Measurements from ENCODE around the gene PCIF1.
"Not testable (repeated sequence)": the region's sequence is repeated elsewhere in the genome, so short reads cannot be mapped to it uniquely, and the experiment has no call there.

The PCIF1 gene

DNA sequence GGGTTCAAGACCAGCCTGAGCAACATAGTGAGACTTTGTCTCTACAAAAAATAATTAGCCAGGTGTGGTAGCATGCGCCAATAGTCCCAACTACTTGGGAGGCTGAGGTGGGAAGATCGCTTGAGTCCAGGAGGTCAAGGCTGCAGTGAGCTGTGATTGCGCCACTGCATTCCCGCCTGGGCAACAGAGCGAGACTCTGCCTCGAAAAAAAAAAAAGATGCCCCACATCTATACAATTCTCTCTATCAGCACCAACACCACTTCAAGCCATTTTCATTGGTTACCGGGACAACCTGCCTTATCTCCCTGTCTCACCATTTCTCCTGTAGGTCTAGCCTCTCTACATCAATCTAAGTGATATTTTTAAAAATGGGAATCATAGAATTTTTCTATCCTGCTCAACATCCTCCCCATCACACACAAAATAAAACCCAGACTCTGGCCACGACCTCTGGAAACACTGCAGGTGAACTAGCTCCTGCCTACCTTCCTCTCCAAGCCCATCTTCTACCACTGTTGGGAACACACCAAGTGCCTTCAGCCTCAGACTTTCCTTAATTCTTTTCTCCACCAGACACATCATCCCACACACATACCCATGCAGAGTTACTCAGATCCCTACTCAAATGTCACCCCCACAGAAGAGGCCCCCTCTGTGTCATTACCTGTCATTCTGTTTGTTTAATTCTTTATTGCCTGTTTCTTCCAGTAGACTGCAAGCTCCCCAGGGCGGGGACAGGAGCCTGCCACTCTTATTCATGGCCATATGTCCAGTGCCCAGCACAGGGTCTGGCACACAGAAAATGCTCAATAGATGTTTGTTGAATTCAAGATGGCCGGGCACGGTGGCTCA is 12.9 kb upstream of the PCIF1 start:
- in situ Hi-C loops (cut with HindIII; ENCODE audit: low sequenced_read_pairs): no loop called here

- in situ Hi-C loops (cut with HindIII; ENCODE audit: low sequenced_read_pairs): no loop called here
Measured at GRCh38 chr20:45924391-45925261, 9.9 kb upstream of the PCIF1 start.

- in situ Hi-C loops (cut with HindIII; ENCODE audit: low sequenced_read_pairs): no loop called here
Measured at GRCh38 chr20:45925821-45926506, 8.5 kb upstream of the PCIF1 start.

DNA sequence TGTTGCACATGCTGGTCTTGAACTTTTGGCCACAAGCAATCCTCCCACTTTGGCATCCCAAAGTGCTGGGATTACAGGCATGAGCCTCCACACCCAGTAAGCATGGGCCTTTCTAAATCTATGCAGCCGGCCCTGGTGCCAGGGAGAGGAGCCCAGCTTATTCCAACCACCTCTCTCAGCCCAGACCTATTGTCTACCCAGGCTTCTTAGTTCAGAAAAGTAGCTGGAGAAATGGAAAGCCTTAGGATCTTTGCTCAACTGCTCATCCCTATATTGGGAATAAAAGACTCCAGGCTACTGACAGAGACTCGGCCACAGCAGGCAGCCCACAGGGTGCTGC is 7.8 kb upstream of the PCIF1 start:
- in situ Hi-C loops (cut with HindIII; ENCODE audit: low sequenced_read_pairs): no loop called here

DNA sequence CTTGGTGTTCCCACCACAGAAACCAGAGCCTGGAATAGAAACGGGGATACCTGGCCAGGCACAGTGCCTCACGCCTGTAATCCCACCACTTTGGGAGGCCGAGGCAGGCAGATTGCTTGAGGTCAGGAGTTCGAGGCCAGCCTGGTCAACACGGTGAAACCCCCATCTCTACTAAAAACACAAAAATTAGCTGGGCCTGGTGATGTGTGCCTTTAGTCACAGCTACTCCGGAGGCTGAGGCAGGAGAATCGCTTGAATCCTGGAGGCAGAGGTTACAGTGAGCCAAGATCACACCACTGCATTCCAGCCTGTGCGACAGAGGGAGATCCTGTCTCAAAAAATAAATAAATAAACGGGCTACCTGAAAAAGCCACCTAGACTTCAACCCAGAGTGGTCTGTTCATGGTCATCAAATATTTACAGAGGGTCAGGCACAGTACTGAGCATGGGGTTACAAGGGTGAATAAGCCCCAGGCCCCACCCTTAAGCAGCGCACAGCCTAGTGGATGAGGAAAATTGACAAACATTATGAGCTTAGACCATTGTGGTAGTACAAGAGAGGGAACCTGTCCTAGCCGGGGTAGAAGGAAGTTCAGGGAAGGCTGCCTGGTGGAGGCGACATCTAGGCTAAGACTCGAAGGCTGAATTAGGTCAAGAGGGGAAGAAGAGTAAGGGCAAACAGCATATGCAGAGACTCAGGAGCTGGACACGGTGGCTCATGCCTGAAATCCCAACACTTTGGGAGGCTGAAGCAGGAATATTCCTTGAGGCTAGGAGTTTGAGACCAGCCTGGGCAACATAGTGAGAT is 7.2 kb upstream of the PCIF1 start:
- in situ Hi-C loops (cut with HindIII; ENCODE audit: low sequenced_read_pairs): no loop called here

DNA sequence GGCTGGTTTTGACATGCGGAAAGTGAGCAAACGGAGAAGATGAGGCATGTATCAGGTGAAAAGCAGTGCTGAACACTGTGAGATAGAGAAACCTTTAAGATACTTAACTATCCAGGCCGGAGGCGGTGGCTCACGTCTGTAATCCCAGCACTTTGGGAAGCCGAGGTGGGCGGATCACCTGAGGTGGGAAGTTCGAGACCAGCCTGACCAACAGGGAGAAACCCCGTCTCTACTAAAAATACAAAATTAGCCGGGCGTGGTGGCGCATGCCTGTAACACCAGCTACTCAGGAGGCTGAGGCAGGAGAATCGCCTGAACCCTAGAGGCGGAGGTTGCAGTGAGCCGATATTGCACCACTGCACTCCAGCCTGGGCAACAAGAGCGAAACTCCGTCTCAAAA is 2.8 kb upstream of the PCIF1 start:
- in situ Hi-C loops (cut with HindIII; ENCODE audit: low sequenced_read_pairs): not testable (repeated sequence)

- in situ Hi-C loops (cut with HindIII; ENCODE audit: low sequenced_read_pairs): no loop called here
Measured at GRCh38 chr20:45933266-45934045, 1.0 kb upstream of the PCIF1 start.

DNA sequence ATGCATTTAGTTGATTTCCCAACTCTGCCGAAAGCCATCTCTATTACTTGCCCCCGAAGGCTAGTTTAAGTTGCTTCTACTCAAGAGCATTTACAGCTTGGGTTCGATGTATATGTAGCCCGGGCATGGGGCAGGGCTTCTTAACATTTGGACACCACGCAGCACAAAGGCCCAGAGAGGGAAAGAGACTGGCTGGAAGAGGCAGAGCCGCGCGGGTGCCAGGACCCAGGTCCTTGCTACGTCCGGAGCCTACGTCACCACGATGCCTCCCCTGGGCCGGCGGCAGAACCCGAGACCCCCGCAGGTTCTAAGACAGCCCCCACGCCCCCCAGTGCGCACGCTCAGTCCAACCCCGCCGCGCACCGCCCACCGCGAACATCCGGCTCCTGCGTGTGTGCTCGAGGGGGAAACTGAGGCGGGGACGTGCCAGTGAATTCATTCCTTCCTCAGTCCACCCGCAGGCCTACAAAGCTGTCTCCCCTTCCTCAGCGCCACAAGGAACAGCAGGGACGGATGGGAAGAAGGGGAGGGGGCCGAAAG is 367 bp upstream of the PCIF1 start:
- in situ Hi-C loops (cut with HindIII; ENCODE audit: low sequenced_read_pairs): no loop called here

DNA sequence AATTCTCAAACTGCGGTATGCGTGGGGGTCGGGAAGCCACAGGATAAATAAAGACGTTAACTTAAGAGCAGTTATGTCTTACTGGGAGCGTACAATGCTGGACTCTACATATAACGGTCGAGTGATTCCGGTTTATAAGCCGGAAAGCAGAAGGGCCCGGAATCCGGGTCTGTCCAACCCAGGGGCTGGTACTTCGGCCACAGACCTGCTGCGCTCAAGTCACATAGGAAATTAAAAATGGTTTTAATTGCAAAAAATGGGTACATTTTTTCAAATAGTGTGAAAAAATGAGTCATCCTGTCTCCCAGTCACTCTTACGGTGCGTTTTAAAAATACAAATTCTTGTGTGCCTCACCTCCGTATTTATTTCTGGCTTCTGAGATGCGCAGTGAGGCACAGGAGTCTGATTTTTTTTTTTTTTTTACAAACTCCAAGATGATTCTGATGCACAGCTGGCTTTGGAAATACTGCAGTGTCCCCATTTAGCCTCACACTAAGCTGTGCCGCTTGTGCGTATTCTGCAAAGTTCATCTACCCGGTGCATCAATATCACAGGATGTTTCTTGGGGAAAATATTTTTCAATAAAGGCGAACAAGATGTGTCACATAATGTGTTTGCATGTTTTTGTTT is 1.0 kb downstream of the PCIF1 start:
- in situ Hi-C loops (cut with HindIII; ENCODE audit: low sequenced_read_pairs): no loop called here

GRCh38 chr20:45937765-45938164 is 3.3 kb downstream of the PCIF1 start:
- in situ Hi-C loops (cut with HindIII; ENCODE audit: low sequenced_read_pairs): no loop called here

- in situ Hi-C loops (cut with HindIII; ENCODE audit: low sequenced_read_pairs): no loop called here
Measured at GRCh38 chr20:45938727-45939438, 4.4 kb downstream of the PCIF1 start.

DNA sequence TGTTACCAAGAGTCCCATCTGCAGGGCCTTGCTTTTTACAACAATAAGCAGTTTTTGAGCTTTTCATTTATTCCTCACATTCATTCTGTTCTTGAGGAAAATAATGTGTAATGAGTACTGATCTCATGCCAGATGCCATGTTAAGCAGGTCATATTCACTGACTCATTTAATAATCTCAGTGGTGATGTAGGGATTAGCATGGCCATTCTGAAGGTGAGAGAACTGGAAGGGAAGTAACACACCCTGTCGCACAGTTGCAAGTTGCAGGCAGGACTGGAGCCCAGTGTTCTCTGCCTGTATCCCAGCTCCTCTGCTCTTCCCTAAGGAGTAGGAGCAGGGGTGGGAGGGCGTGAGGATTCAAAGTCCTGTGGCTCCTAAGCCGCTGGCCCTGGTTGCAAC is 5.6 kb downstream of the PCIF1 start:
- in situ Hi-C loops (cut with HindIII; ENCODE audit: low sequenced_read_pairs): loop anchor here (5.0 kb wide), 1 partner anchor 48 kb away; the partner anchor contains the start of genes CTSA and NEURL2

DNA sequence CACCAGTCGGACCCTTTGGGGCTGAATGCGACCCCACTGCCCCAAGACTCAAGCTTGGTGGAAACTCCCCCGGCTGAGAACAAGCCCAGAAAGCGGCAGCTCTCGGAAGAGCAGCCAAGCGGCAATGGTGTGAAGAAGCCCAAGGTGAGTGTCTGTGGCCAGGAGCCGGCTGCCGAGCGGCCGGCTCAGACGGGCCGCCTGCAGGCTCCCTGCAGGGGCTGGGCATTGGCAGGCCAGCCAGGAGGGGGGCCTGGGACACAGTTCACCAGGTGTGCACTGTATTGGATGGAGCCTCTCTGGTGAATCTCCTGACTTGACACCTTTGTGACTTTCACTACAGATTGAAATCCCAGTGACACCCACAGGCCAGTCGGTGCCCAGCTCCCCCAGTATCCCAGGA is 6.0 kb downstream of the PCIF1 start:
- in situ Hi-C loops (cut with HindIII; ENCODE audit: low sequenced_read_pairs): loop anchor here (5.0 kb wide), 1 partner anchor 48 kb away; the partner anchor contains the start of genes CTSA and NEURL2

- in situ Hi-C loops (cut with HindIII; ENCODE audit: low sequenced_read_pairs): loop anchor here (5.0 kb wide), 1 partner anchor 51 kb away; the partner anchor contains the start of genes CTSA and NEURL2
Measured at GRCh38 chr20:45943613-45944012, 9.1 kb downstream of the PCIF1 start.

DNA sequence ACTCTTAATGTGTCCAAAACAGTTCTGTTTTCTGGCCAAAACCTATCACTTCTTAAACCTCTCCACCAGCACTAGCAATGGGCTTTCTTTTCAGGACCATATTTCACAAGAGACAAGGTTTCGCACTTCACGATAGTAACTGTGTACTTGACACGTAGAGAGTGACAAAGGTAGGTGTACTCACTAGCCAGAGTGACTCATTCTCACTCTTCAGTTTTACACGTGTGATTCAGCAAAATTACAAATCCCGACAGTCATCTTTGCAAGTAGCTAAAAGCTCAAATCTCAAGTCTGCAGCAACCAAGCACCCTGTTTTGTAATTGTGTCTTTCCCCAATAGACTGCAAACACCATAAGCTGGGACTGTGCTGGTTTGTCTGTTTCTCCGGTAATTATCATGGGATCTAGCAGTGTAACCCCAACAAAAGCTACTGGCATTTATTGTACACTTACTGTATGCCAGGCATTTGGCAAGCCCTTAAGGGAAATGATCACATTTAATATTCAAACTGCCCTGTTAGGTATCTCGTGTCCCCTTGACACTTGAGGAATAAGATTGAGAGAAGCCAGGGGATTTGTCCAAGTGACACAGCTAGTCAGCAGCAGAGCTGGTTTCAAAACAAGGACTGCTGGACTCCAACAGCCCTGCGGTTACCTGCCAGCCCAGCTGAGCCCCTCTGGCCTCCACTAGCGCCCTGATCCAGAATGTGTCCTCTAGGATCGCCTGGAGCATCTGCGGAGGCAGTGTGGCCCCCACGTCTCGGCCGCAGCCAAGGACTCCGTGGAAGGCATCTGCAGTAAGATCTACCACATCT is 9.9 kb downstream of the PCIF1 start:
- in situ Hi-C loops (cut with HindIII; ENCODE audit: low sequenced_read_pairs): loop anchor here (5.0 kb wide), 1 partner anchor 52 kb away; the partner anchor contains the start of genes CTSA and NEURL2

DNA sequence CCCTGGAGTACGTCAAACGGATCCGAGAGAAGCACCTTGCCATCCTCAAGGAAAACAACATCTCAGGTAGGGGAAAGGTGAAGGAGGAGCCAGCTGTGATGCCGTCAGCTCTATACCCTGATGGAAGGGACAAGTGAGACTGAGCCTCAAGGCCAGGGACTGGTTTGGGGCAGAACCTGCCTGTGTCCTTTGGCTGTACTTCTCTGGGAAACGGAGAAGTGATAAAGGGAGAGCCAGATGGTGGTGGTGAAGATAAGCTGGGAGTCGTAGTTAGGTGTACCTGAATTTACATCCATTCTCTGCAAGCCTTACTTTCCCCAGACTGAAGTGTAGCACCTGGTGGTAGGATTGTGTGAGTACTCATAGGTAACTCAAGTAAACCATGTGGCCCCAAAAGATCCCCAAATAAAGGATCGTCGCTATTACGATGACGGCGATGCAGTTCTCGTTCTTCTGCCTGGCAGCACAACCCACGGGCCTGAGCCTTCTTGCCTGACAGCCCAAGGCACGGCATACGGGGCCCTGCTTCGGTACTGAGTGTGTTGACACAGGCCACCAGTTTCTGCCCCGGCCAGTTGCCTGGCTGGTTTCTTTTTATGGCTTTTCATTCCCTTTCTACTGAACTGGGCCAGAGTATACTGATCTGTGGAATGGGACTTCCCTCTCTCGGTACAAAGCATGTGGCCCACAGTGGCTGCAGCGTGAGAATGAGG is 10.6 kb downstream of the PCIF1 start:
- in situ Hi-C loops (cut with HindIII; ENCODE audit: low sequenced_read_pairs): loop anchor here (5.0 kb wide), 1 partner anchor 53 kb away; the partner anchor contains the start of genes CTSA and NEURL2
